Mammary microvascular endothelial cell (primary cell): ENCODE results near the gene FAM240B. TPM values are rescaled to one million over a fixed set of nuclear protein-coding genes. Genes with fewer than 3 reads are reported as not detected.

Experiments
- total RNA-seq: library from RNA; depleted of rRNA; stranded (reverse); fragments of >200 nt; gene quantifications from 2 replicates; pipeline ENCODE4 v1.2.3, GENCODE V29; 2015

FAM240B gene
- total RNA-seq = not detected in 2 replicates

DNA sequence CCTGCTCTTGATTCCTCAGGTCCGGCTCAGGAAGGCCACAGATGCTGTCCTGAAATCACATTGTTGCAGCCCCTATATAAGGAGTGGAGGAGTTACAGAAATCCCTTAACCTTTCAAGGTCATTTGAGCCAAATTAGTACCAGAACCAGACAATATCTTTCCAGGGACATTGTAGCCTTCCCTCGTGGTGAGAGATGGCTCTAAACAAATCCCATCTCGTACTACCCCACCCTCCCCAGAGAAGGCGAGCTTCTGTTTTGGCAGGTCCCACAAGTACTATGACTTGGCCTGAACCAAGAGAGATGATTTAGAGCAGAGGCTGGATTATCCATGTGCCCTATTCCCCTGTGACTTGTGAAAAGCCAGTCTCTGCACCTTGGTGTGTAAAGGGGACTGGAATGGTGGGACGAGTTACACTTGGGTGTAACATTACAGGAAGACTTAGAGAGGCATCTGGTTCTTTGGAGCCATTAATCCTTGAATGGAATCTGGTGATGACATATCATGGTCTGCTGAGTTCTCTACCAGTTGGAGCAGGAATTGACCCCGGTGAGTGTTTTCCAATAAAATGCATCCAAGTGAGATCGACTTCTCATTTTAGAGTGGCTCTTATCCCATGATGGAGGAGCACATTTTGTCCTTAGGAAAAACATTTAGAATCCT lies at the start of gene FAM240B:
Gene FAM240B, minus strand, starts transcription at position 51 of the 663 bp plus-strand sequence. CDS start 16,134 bp downstream, outside the sequence.

Other genes starting within 250 kb of the FAM240B start
- gene ANKRD18A, start 99.5 kb downstream of the FAM240B start, total RNA-seq = not detected in 2 replicates